Brain microvascular endothelial cell (primary cell): ENCODE data around the gene LLGL2.
A peak's percentile ranks its signal among the peaks of the same experiment; 100 is the strongest.
"Not testable (repeated sequence)": the region's sequence is repeated elsewhere in the genome, so short reads cannot be mapped to it uniquely, and the experiment has no call there.

Experiments used
- DNase-seq: peaks from one replicate; pipeline ENCODE4 v3.0.0-alpha.2; 2020
- H3K27ac ChIP-seq: fragments of 250-450 bp; sonication (Bioruptor Pico); 2 replicates; pipeline ENCODE4 v1.5.1; 2020; ENCODE audit warnings: mild to moderate bottlenecking, moderate library complexity
- H3K27me3 ChIP-seq: fragments of 250-450 bp; sonication (Bioruptor Pico); replicated peaks from 2 replicates; pipeline ENCODE4 v1.5.1; 2020; ENCODE audit warnings: mild to moderate bottlenecking
- H3K36me3 ChIP-seq: fragments of 250-450 bp; sonication (Bioruptor Pico); replicated peaks from 2 replicates; pipeline ENCODE4 v1.5.1; 2020; ENCODE audit warnings: mild to moderate bottlenecking
- H3K4me3 ChIP-seq: 2 replicates; pipeline ENCODE4 v1.5.1; 2011; ENCODE audit warnings: low read depth, mild to moderate bottlenecking, control low read depth, low read length, moderate library complexity
- CTCF ChIP-seq: IDR thresholded peaks from 2 replicates; pipeline ENCODE4 v1.5.1; 2011; ENCODE audit warnings: low read depth, mild to moderate bottlenecking, moderate library complexity, low read length, control low read depth, inconsistent platforms; ENCODE audit errors: missing control alignments
- in situ Hi-C: cut with HindIII; loops from 2 replicates; pipeline ENCODE4 v1.10.0; 2017; ENCODE audit warnings: low sequenced_read_pairs, low pct_ligation_motif_present

Gene LLGL2

GRCh38 chr17:75575728-75576127 is 50.2 kb downstream of the LLGL2 start:
- no peaks in the 10 kb centered on the region for H3K36me3 ChIP-seq
- TF ChIP-seq CTCF: no peak
- H3K4me3 ChIP-seq: no peak overlapping the region
- in situ Hi-C loops: no loop called here
- H3K27me3 ChIP-seq: no peaks in the 10 kb centered on the region
- no peak for DNase-seq
- no peak overlapping the region for H3K27ac ChIP-seq

GRCh38 chr17:75576661-75577060 is 51.2 kb downstream of the LLGL2 start:
- Histone ChIP-seq H3K4me3 (no peak overlapping the region), H3K27me3 (no peaks in the 10 kb centered on the region), H3K36me3 (no peaks in the 10 kb centered on the region), H3K27ac (no peak overlapping the region)
- no peak for DNase-seq
- in situ Hi-C loops: no loop called here
- no peak for TF ChIP-seq CTCF

- DNase-seq, H3K36me3 ChIP-seq, in situ Hi-C loops, H3K27me3 ChIP-seq, H3K4me3 ChIP-seq, H3K27ac ChIP-seq: not testable (repeated sequence)
Measured at GRCh38 chr17:75581121-75581725, 55.7 kb downstream of the LLGL2 start.

- H3K27ac ChIP-seq, H3K27me3 ChIP-seq, DNase-seq, H3K36me3 ChIP-seq, in situ Hi-C loops, H3K4me3 ChIP-seq: not testable (repeated sequence)
Measured at GRCh38 chr17:75583197-75583596, 57.7 kb downstream of the LLGL2 start.

GRCh38 chr17:75584849-75585175 is 59.3 kb downstream of the LLGL2 start:
- no peak for TF ChIP-seq CTCF
- no peak overlapping the region for H3K27ac ChIP-seq
- no peaks in the 10 kb centered on the region for H3K36me3 ChIP-seq
- in situ Hi-C loops: no loop called here
- DNase-seq: no peak
- H3K4me3 ChIP-seq: no peak overlapping the region
- peaks cover 15% of the 10 kb centered on the region for H3K27me3 ChIP-seq

- H3K4me3 ChIP-seq: peak within 1 kb of the TSS; percentile 35
Measured at GRCh38 chr17:75587675-75588595, 62.4 kb downstream of the LLGL2 start, which contains the start of gene MYO15B. MYO15B (plus strand) TSS chr17:75587800; CDS start chr17:75588058, 258 bp downstream.

More at GRCh38 chr17:75587675-75588595, 62.4 kb downstream of the LLGL2 start, which contains the start of gene MYO15B:
- Histone ChIP-seq H3K27ac (no peak within 1 kb of the TSS), H3K36me3 (no peaks in the 10 kb centered on the region), H3K27me3 (peaks cover 15% of the 10 kb centered on the region)
- in situ Hi-C loops: no loop called here
- DNase-seq: no peak
- TF ChIP-seq CTCF: peak; percentile 46
